Measurements from ENCODE around the gene CCL7.

- TF ChIP-seq CTCF (IDR thresholded peaks at IDR 0.05; ENCODE audit: insufficient read depth, low read depth, low read length): no peak
- TF ChIP-seq EZH2 (IDR thresholded peaks at IDR 0.05; ENCODE audit: insufficient read depth, low read length): no peak
Measured at GRCh38 chr17:34311291-34311690, 41.3 kb downstream of the CCL7 start.

All from astrocyte (in vitro differentiated cells and primary cell).